GM21381 (cell line): Measurements from ENCODE around the gene KCNG4.

Experiments
- ATAC-seq: cut with Tn5 transposase; IDR thresholded peaks from one replicate; pipeline ENCODE4 v1.9.1; 2021; ENCODE audit warnings: mild to moderate bottlenecking, moderate library complexity; ENCODE audit not compliant: unreplicated experiment

KCNG4 gene

DNA sequence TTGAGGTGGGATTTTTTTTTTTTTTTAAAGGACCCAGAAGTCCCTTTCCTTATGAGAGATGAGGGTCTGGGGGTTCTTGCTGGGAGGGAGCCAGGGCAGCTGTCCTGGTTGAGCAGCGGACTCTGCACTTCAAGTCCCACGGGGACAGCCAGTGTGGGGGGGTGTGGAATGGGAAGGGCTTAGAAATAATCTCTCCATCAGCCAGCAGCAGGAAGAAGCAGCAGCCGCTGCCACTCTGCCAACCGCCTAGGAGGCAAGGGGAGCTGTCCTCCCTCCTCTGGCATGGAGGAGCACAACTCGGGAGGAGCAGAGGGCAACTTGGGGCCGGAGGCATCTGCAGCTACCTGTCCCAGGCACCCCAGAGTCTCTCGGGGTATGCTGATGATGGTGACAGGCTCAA is at the start of gene KCNG4:
Gene KCNG4, minus strand, starts transcription at position 104 of the 400 bp plus-strand sequence. CDS start 2,527 bp downstream, outside the sequence.
- ATAC-seq: no peak

DNA sequence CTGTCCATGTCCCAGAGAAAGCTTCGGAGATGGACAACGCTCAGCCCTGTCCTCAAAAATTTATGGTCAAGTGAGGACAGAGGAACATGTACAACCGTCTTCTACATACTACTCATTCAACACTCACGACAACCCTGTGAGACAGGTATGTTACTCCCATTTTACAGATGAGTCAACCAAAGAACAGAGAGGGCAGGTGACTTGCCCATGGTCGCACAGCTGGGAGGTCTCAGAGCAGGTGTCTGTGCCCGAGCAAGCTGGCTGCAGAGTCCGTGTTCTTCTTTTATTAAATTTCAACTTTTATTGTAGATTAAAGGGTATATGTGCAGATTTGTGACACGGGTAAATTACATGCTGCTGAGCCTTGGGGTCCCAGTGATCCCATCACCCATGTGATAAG is 49.1 kb upstream of the KCNG4 start:
- no peak for ATAC-seq

DNA sequence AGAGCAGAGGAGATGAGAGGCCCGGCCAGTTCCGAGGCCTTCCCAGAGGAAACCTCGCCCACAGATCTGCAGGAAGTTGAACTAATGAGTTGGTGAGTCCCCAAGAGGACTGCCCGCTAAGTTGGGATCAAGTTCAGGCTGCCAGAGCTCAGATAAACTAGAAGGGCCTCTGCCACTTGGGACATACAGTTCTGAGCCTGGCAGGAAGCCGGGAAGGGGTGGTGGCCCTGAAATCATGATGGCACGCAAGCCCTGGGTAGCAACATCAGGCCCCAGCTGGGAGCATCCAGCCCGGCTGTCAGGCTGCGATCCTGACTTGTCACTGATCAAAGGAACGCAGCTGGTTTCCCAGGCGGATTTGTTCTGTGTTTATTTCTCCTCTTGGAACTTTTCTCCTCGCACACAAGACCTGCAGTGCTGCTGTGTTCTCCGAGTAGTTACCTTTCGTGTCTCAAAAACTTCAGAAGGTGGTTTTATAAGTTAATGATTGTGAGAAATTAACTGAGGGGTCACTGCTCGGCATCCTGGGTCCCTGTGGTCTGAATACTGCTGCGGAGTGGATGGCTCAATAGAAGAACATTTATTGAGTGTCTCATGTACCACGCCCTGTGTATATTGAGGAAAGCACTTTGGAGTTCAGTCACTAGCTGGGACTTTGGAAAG is 46.9 kb upstream of the KCNG4 start:
- ATAC-seq: no peak

GRCh38 chr16:84284154-84284722 is 44.4 kb upstream of the KCNG4 start:
- no peak for ATAC-seq

- ATAC-seq: no peak
These were observed 43.7 kb upstream of the KCNG4 start for GRCh38 chr16:84283314-84284153.

- no peak for ATAC-seq
These were observed 42.7 kb upstream of the KCNG4 start for GRCh38 chr16:84282533-84282932.

DNA sequence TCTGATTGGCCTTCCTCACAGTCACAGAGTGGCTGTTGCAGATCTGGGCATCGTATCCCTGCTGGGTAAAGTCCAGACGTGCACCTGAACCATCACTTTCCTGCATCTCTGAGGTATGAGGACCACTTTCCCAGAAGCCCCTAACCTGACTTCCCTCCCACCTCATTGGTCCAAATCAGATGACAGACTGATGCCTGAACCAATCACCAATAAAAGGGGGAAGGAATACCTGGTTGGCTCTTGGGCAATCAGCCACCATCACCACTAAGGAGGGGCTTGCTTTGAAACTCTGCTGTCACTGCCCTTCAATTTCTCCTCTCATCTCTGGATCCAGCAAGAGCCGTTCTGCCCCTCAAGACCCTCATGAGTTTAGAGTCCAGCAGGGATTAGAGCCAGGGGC is 41.3 kb upstream of the KCNG4 start:
- no peak for ATAC-seq

- no peak for ATAC-seq
These were observed 40.1 kb upstream of the KCNG4 start for GRCh38 chr16:84279881-84280280.

DNA sequence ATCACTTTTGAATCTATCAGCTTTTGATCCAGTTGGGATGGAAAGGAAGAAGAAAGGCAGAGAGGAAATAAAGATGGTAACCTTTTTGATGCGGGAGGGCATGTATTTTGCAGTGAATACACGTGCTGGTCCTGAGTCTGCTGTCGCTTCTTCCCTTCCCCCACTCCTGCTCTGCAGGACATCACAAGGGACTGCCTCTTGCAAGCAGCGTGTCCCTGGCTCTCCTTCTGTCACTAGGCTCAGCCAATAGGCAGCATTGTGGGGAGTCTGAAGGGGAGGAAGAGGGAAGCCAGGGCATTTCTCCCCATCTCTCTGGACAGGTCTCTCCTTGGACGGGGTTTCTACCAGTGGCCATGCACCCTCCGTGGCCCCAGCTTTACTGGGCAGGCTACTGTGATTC is 39.2 kb upstream of the KCNG4 start:
- ATAC-seq: no peak

DNA sequence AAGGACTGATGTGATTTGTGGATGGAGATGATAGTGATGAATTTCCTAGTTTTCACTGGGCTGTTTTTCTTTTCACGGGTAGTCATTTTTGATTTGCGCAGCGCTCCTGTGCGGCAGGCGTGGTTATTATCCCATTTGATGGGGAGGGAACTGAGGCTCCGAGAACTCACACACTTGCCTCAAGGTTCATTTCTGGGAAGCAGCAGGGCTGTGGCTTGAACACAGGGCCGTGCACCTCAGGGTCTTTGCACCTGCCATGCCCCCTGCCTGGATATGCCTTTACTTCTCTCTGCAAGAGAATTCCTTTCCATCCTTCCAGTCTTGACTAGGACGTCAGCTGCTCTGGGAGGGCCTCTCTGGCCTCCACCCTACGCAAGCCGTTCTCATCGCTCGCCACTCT is 38.5 kb upstream of the KCNG4 start:
- ATAC-seq: no peak

DNA sequence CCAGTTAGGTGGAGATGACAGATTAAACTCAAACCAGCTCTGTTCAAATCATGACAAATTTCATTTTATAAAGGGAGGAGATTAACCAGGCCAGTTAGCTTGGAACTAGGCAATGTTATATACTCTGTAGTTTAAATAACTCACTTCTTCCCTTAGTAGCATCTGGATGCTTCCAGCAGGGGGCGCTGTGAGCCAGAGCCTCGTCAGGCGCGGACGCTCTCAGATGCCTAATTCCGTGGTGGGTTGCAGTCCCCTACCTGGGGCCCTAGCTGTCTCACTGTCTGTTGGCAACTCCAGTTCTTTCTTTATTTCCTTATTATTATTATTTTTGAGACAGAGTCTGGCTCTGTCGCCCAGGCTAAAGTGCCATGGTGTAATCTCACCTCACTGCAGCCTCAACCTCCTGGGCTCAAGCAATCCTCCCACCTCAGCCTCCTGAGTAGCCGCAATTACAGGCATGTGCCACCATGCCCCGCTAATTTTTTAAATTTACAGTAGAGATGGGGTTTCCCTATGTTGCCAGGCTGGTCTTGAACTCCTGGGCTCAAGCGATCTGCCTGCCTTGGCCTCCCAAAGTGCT is 37.5 kb upstream of the KCNG4 start:
- no peak for ATAC-seq

- no peak for ATAC-seq
These were observed 35.9 kb upstream of the KCNG4 start for GRCh38 chr16:84275585-84276151.

GRCh38 chr16:84274515-84274914 is 34.7 kb upstream of the KCNG4 start:
- ATAC-seq: no peak

- no peak for ATAC-seq
These were observed 33.0 kb upstream of the KCNG4 start for GRCh38 chr16:84272740-84273320.

- no peak for ATAC-seq
These were observed 32.1 kb upstream of the KCNG4 start for GRCh38 chr16:84271866-84272265.

DNA sequence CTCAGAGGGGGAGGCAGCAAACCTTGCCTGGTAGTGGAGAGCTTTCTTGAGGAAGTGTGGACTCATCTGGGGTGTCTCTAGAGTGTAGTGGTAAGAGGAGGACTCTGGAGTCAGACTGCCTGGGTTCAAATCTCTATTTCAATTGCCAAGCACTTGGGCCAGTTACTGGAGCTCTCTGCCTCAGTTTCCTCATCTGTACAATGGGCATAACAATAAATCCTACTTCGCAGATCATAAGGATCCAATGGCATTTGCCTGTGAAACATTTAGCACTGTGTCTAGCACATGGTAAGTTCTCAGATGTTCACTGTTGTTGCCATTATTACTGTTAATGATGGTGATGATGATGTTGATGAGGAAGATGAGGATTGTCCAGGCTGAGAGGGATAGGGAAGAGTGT is 31.2 kb upstream of the KCNG4 start:
- no peak for ATAC-seq

GRCh38 chr16:84270531-84270930 is 30.7 kb upstream of the KCNG4 start:
- no peak for ATAC-seq

DNA sequence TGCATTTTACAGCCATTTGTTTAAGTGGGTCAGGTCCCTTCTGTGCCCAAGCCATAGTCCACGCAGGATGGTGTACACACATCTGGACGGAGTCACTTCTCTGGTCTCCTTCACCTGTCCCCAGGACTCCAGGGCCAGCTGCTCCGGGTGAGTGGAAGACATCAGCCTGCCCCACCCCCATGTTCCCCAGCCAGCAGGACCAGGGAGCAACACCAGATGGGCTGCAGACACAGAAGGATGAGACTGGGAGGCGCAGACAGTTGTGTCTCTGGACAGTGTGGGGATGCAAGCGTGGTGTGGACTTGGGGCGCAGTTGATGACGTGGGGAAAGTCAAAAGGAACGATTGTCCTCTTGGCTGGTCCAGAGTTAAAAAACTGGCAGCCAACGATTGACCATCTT is 30.3 kb upstream of the KCNG4 start:
- no peak for ATAC-seq

DNA sequence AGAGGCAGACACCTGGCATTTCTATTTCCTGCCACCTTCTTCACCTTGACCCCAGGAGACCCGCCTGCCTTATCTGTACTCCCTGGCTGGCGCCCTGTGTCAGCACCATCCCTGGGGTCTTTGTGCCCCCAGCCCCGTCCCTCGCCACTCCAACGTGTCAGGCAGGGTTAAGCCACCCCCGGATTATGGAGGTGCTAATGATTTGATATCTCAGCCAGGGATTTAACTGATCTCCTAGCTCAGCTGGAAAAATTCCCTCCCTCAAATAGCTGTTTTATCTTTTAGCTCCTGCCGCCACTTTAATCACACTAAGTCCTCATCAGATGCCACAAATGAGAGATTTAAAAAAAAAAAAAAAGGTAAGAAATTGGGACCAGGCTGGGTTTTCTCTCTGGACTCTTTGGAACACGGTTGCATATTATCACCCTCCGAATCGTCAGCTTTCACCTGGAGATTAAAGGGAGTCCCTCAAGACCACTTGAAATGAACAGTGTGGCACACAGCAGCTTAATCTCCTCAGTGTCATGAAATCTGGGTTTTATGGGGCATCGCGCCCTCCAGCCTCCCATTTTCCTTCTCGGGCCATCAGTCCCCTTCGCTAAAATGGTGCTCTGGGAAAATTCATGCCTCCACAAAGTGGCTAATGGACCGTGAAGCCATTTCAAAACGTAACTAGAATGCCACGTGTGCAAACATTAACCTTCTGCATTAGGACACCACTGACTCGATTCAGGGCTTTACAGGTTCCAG is 28.7 kb upstream of the KCNG4 start:
- ATAC-seq: no peak

GRCh38 chr16:84267380-84267779 is 27.6 kb upstream of the KCNG4 start:
- ATAC-seq: no peak
